GM10248 (cell line): Measurements from ENCODE around the gene CHST12.

Source experiments
- CTCF ChIA-PET: fragments of 300-600 bp; sonication (Branson Sonifier 250); formaldehyde crosslinking; extraction: SDS; loops from one replicate; lab custom pipeline; 2021; ENCODE audit warnings: antibody characterized with exemption; lab: Yijun Ruan, JAX
- POLR2A ChIA-PET: fragments of 350-650 bp; sonication (Branson Sonifier 250); formaldehyde crosslinking; extraction: SDS; loops from one replicate; lab custom pipeline; 2020; ENCODE audit warnings: antibody characterized with exemption; lab: Yijun Ruan, JAX
- DNase-seq: peaks from one replicate; pipeline ENCODE4 v3.0.0; 2012; ENCODE audit errors: extremely low spot score
- CTCF ChIP-seq: IDR thresholded peaks from 2 replicates; pipeline ENCODE4 v1.5.1; 2012; ENCODE audit warnings: mild to moderate bottlenecking, low read depth; ENCODE audit errors: extremely low read depth, missing control alignments, control extremely low read depth

The CHST12 gene

GRCh38 chr7:2495418-2496299, 92.2 kb downstream of the CHST12 start:
- ChIA-PET POLR2A (no interaction called here), CTCF (no interaction called here)
- DNase-seq, result no peak
- no peak for TF ChIP-seq CTCF

GRCh38 chr7:2496375-2496774, 93.0 kb downstream of the CHST12 start:
- POLR2A ChIA-PET, result no interaction called here
- CTCF ChIA-PET, result no interaction called here
- DNase-seq, result no peak
- no peak for TF ChIP-seq CTCF

GRCh38 chr7:2497065-2497464, 93.7 kb downstream of the CHST12 start:
- TF ChIP-seq CTCF, result no peak
- no peak for DNase-seq
- ChIA-PET POLR2A (no interaction called here), CTCF (no interaction called here)

- TF ChIP-seq CTCF, result no peak
- ChIA-PET CTCF (interaction anchor here (1.3 to 1.8 kb wide), 2 partner anchors 10 to 14 kb away, joined by 4 read pairs; no protein-coding TSS in a partner anchor), POLR2A (no interaction called here)
- DNase-seq, result no peak
Measured at GRCh38 chr7:2497500-2498336, 94.3 kb downstream of the CHST12 start.
